Neuronal stem cell (in vitro differentiated cells): ENCODE data around the gene CPLX3.

Source experiments
- DNase-seq: peaks from one replicate; pipeline ENCODE4 v3.0.0-alpha.2; 2013; ENCODE audit warnings: low spot score
- H2AFZ ChIP-seq: one replicate; pipeline ENCODE4 v1.6.1; 2013; ENCODE audit warnings: mild to moderate bottlenecking, low read length, inconsistent platforms
- H2AK5ac ChIP-seq: 2 replicates; pipeline ENCODE4 v1.6.1; 2013; ENCODE audit warnings: low read depth, mild to moderate bottlenecking, inconsistent platforms, low read length, moderate library complexity, mixed read lengths
- H2BK120ac ChIP-seq: 2 replicates; pipeline ENCODE4 v1.6.1; 2013; ENCODE audit warnings: low read depth, mild to moderate bottlenecking, inconsistent platforms, low read length, moderate library complexity, mixed read lengths
- H2BK12ac ChIP-seq: one replicate; pipeline ENCODE4 v1.6.1; 2013; ENCODE audit warnings: low read length, inconsistent platforms
- H2BK15ac ChIP-seq: 2 replicates; pipeline ENCODE4 v1.6.1; 2013; ENCODE audit warnings: mild to moderate bottlenecking, low read length, inconsistent platforms, mixed read lengths
- H2BK5ac ChIP-seq: one replicate; pipeline ENCODE4 v1.6.1; 2013; ENCODE audit warnings: inconsistent platforms, mild to moderate bottlenecking, low read length, moderate library complexity
- H3K14ac ChIP-seq: one replicate; pipeline ENCODE4 v1.6.1; 2013; ENCODE audit warnings: low read length, inconsistent platforms
- H3K18ac ChIP-seq: 2 replicates; pipeline ENCODE4 v1.6.1; 2013; ENCODE audit warnings: low read length, inconsistent platforms
- H3K23ac ChIP-seq: 2 replicates; pipeline ENCODE4 v1.6.1; 2013; ENCODE audit warnings: low read depth, mild to moderate bottlenecking, mixed read lengths, low read length, inconsistent platforms; ENCODE audit not compliant: poor library complexity
- H3K27ac ChIP-seq: replicated peaks from 3 replicates; pipeline ENCODE4 v1.5.1; 2013; ENCODE audit warnings: low read length, inconsistent platforms
- H3K27me3 ChIP-seq, 3 experiments: 2 replicates each; pipeline ENCODE4 v1.6.1; 2013; ENCODE audit warnings: low read length in 3 of 3, mild to moderate bottlenecking in 2 of 3, inconsistent platforms in 1 of 3, low read depth in 1 of 3, mixed read lengths in 1 of 3, moderate library complexity in 1 of 3; ENCODE audit not compliant: control insufficient read depth in 3 of 3, insufficient read depth in 3 of 3
- H3K36me3 ChIP-seq, 2 donors: replicated peaks in 1 of 2; 2 replicates each; pipeline ENCODE4 v1.6.1; 2013; ENCODE audit warnings: low read length in 2 of 2; ENCODE audit not compliant: control insufficient read depth in 2 of 2, insufficient read depth in 2 of 2
- H3K4ac ChIP-seq: 2 replicates; pipeline ENCODE4 v1.6.1; 2013; ENCODE audit warnings: inconsistent platforms, mild to moderate bottlenecking, low read length, moderate library complexity
- H3K4me1 ChIP-seq, 2 donors: 1 replicate in 1 of 2; 2 replicates in 1 of 2; pipeline ENCODE4 v1.6.1; 2013; ENCODE audit warnings: low read length in 2 of 2, low read depth in 1 of 2; ENCODE audit not compliant: control insufficient read depth in 2 of 2, insufficient read depth in 1 of 2
- H3K4me2 ChIP-seq: one replicate; pipeline ENCODE4 v1.6.1; 2013; ENCODE audit warnings: mild to moderate bottlenecking, low read length, inconsistent platforms; ENCODE audit not compliant: insufficient read depth, poor library complexity, severe bottlenecking
- H3K4me3 ChIP-seq, 2 donors: 2 replicates each; pipeline ENCODE4 v1.5.1; 2013; ENCODE audit warnings: low read length in 2 of 2, mild to moderate bottlenecking in 2 of 2, inconsistent platforms in 1 of 2, moderate library complexity in 1 of 2
- H3K79me1 ChIP-seq: one replicate; pipeline ENCODE4 v1.6.1; 2013; ENCODE audit warnings: low read depth, mild to moderate bottlenecking, inconsistent platforms, low read length, moderate library complexity
- H3K9ac ChIP-seq: one replicate; pipeline ENCODE4 v1.6.1; 2013; ENCODE audit warnings: mild to moderate bottlenecking, low read depth, low read length, inconsistent platforms; ENCODE audit not compliant: poor library complexity
- H3K9me3 ChIP-seq, 2 donors: replicated peaks in 1 of 2; 2 replicates each; pipeline versions ENCODE3 to v1.6.1; 2013; ENCODE audit warnings: low read length in 2 of 2, mild to moderate bottlenecking in 2 of 2, inconsistent platforms in 1 of 2, low read depth in 1 of 2, mixed read lengths in 1 of 2, moderate library complexity in 1 of 2; ENCODE audit not compliant: control insufficient read depth in 2 of 2, insufficient read depth in 1 of 2
- H4K8ac ChIP-seq: one replicate; pipeline ENCODE4 v1.6.1; 2013; ENCODE audit warnings: low read depth, mild to moderate bottlenecking, inconsistent platforms, low read length, moderate library complexity
- H4K91ac ChIP-seq: one replicate; pipeline ENCODE4 v1.6.1; 2013; ENCODE audit warnings: low read length, low read depth, mild to moderate bottlenecking, inconsistent platforms; ENCODE audit not compliant: poor library complexity
- WGBS, 2 donors: extraction: QIAGEN DNeasy Blood & Tissue Kit; methylation state at CpG; one replicate each; pipeline ENCODE4 v1.1.7; 2013; ENCODE audit warnings: missing lambda C conversion rate in 2 of 2, mixed read lengths in 1 of 2; ENCODE audit not compliant: insufficient read length in 2 of 2, insufficient replicate concordance in 1 of 2; ENCODE audit errors: extremely low coverage in 2 of 2; 5-methylcytosine and 5-hydroxymethylcytosine counted together

The CPLX3 gene

GRCh38 chr15:74857671-74858368 is 31.4 kb downstream of the CPLX3 start:
- no peak overlapping the region for H2AK5ac ChIP-seq

GRCh38 chr15:74858369-74858740 is 31.9 kb downstream of the CPLX3 start:
- H2BK12ac ChIP-seq = no peak overlapping the region
- no peak overlapping the region for H3K23ac ChIP-seq
- H2AK5ac ChIP-seq = no peak overlapping the region
- H3K36me3 ChIP-seq = peaks cover 6 to 17% of the 10 kb centered on the region in 2 donors
- H3K9ac ChIP-seq = no peak overlapping the region
- no peak overlapping the region for H4K91ac ChIP-seq
- H3K14ac ChIP-seq = no peak overlapping the region
- no peaks in the 10 kb centered on the region for H3K79me1 ChIP-seq
- H2AFZ ChIP-seq = no peak overlapping the region
- WGBS, 2 donors = no CpG with 5 or more reads among the region's 4 CpGs
- H3K18ac ChIP-seq = no peak overlapping the region
- H3K4ac ChIP-seq = no peak overlapping the region
- H3K27me3 ChIP-seq = no peaks in the 10 kb centered on the region
- H3K9me3 ChIP-seq = no peaks in the 10 kb centered on the region
- no peak overlapping the region for H3K27ac ChIP-seq
- H2BK15ac ChIP-seq = no peak overlapping the region
- H3K4me2 ChIP-seq = no peak overlapping the region
- H2BK120ac ChIP-seq = no peak overlapping the region
- H3K4me1 ChIP-seq = no peaks in the 10 kb centered on the region
- DNase-seq = no peak
- no peak overlapping the region for H4K8ac ChIP-seq
- H3K4me3 ChIP-seq = no peak overlapping the region
- H2BK5ac ChIP-seq = no peak overlapping the region

More at GRCh38 chr15:74857671-74858368, 31.4 kb downstream of the CPLX3 start:
- Histone ChIP-seq H3K4me3 (no peak overlapping the region), H3K4me1 (no peaks in the 10 kb centered on the region), H2AFZ (no peak overlapping the region), H2BK15ac (no peak overlapping the region), H3K79me1 (no peaks in the 10 kb centered on the region), H3K14ac (no peak overlapping the region), H3K9ac (no peak overlapping the region), H3K36me3 (peaks cover 11 to 22% of the 10 kb centered on the region in 2 donors), H3K27me3 (no peaks in the 10 kb centered on the region), H2BK120ac (no peak overlapping the region), H4K8ac (no peak overlapping the region), H2BK12ac (no peak overlapping the region), H3K4ac (no peak overlapping the region), H3K23ac (no peak overlapping the region), H3K18ac (no peak overlapping the region), H2BK5ac (no peak overlapping the region), H3K4me2 (no peak overlapping the region), H4K91ac (no peak overlapping the region), H3K9me3 (no peaks in the 10 kb centered on the region), H3K27ac (no peak overlapping the region)
- DNase-seq = no peak
- no CpG with 5 or more reads among the region's 9 CpGs for WGBS, 2 donors

GRCh38 chr15:74863239-74864056 is 37.0 kb downstream of the CPLX3 start:
- no peak overlapping the region for H3K18ac ChIP-seq
- H4K91ac ChIP-seq = no peak overlapping the region
- H3K4me1 ChIP-seq = no peaks in the 10 kb centered on the region
- peaks cover 7% of the 10 kb centered on the region for H3K79me1 ChIP-seq
- H3K23ac ChIP-seq = no peak overlapping the region
- no peak overlapping the region for H2AFZ ChIP-seq
- H4K8ac ChIP-seq = no peak overlapping the region
- no peak overlapping the region for H2AK5ac ChIP-seq
- no peak overlapping the region for H2BK12ac ChIP-seq
- no peak for DNase-seq
- H2BK15ac ChIP-seq = no peak overlapping the region
- H3K9ac ChIP-seq = no peak overlapping the region
- H2BK5ac ChIP-seq = no peak overlapping the region
- no peak overlapping the region for H2BK120ac ChIP-seq
- no peak overlapping the region for H3K4me2 ChIP-seq
- H3K27ac ChIP-seq = no peak overlapping the region
- H3K4me3 ChIP-seq = no peak overlapping the region
- H3K14ac ChIP-seq = no peak overlapping the region
- H3K9me3 ChIP-seq = peaks cover 0 to 11% of the 10 kb centered on the region in 2 donors
- peaks cover 7 to 18% of the 10 kb centered on the region in 2 donors for H3K36me3 ChIP-seq
- no CpG with 5 or more reads among the region's 11 CpGs for WGBS, 2 donors
- no peaks in the 10 kb centered on the region for H3K27me3 ChIP-seq
- no peak overlapping the region for H3K4ac ChIP-seq

GRCh38 chr15:74864296-74864695 is 37.9 kb downstream of the CPLX3 start:
- no peak overlapping the region for H3K18ac ChIP-seq
- H2BK120ac ChIP-seq = no peak overlapping the region
- H3K9ac ChIP-seq = no peak overlapping the region
- no CpG with 5 or more reads among the region's 6 CpGs for WGBS, 2 donors
- H2BK12ac ChIP-seq = no peak overlapping the region
- H3K23ac ChIP-seq = peak overlapping the region; percentile 43
- H3K36me3 ChIP-seq = peaks cover 7 to 27% of the 10 kb centered on the region in 2 donors
- H3K4ac ChIP-seq = no peak overlapping the region
- no peak overlapping the region for H4K8ac ChIP-seq
- no peak overlapping the region for H3K14ac ChIP-seq
- H3K27ac ChIP-seq = no peak overlapping the region
- H2AK5ac ChIP-seq = no peak overlapping the region
- no peak for DNase-seq
- H3K79me1 ChIP-seq = peaks cover 7% of the 10 kb centered on the region
- peaks cover 0 to 13% of the 10 kb centered on the region in 2 donors for H3K9me3 ChIP-seq
- H3K4me1 ChIP-seq = no peaks in the 10 kb centered on the region
- no peak overlapping the region for H3K4me3 ChIP-seq
- H2BK15ac ChIP-seq = no peak overlapping the region
- no peak overlapping the region for H3K4me2 ChIP-seq
- no peaks in the 10 kb centered on the region for H3K27me3 ChIP-seq
- H4K91ac ChIP-seq = no peak overlapping the region
- no peak overlapping the region for H2AFZ ChIP-seq
- no peak overlapping the region for H2BK5ac ChIP-seq
